Neural progenitor cell (in vitro differentiated cells): ENCODE data around the gene SETD3.

Experiments
- CTCF ChIP-seq: fragments of 200-600 bp; sonication (generic); IDR thresholded peaks from 2 replicates; pipeline ENCODE4 v1.5.1; 2017; ENCODE audit warnings: antibody characterized with exemption, mild to moderate bottlenecking
- EZH2 ChIP-seq: fragments of 200-600 bp; sonication (generic); IDR thresholded peaks from 2 replicates; pipeline ENCODE4 v1.6.1; 2017; ENCODE audit warnings: antibody characterized with exemption, mild to moderate bottlenecking, moderate library complexity

GRCh38 chr14:99349721-99350495, 130.8 kb downstream of the SETD3 start:
- no peak for TF ChIP-seq CTCF
- TF ChIP-seq EZH2: no peak
